Loucy (cell line): ENCODE measurements around the gene LNP1.

ENCODE experiments used
- EZH2phosphoT487 ChIP-seq: fragments of 200-600 bp; IDR thresholded peaks from 2 replicates; pipeline ENCODE4 v1.6.1; 2018; ENCODE audit warnings: antibody characterized with exemption, mild to moderate bottlenecking, moderate library complexity, borderline replicate concordance
- TF ChIP-seq, protein P1 (sequence below): fragments of 200-600 bp; sonication (generic); conservative IDR thresholded peaks from 2 replicates; pipeline ENCODE4 v1.5.1; 2014; ENCODE audit warnings: mild to moderate bottlenecking, antibody characterized with exemption, low read length

DNA sequence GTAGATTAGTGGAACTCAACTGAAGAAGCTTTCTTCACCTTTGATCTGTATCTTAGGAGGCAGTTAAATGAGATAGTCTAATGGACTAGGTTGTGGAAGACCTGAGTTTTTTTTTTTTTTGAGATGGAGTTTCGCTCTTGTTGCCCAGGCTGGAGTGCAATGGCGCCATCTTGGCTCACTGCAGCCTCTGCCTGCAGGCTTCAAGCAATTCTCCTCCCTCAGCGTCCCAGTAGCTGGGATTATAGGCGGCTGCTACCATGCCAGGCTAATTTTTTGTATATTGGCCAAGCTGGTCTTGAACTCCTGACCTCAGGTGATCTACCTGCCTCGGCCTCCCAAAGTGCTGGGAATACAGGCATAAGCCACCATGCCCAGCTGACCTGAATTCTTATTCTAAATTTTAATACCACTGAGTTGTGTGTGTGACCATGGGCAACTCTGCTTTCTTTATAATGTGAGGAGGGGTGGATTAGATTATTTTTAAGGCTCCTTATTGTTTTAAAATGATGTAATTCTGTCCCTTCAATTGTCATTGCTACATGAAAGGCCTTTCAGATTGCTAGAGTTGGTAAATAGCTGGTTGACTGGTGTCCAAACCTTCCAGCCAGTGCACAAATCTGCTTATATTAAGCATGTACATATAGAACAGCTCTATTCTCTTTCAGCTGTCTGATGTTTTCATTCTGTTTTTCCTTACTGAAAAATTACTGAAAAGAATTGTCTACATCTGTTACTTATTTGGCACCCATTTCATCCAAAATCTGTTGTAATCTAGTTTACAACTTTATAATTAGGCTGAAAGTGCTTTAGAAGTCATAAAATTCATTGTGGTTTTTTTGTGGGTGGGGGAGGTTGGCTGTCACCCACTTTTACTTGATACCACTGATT lies 2.3 kb downstream of the LNP1 start:
- TF ChIP-seq, protein P1, sequence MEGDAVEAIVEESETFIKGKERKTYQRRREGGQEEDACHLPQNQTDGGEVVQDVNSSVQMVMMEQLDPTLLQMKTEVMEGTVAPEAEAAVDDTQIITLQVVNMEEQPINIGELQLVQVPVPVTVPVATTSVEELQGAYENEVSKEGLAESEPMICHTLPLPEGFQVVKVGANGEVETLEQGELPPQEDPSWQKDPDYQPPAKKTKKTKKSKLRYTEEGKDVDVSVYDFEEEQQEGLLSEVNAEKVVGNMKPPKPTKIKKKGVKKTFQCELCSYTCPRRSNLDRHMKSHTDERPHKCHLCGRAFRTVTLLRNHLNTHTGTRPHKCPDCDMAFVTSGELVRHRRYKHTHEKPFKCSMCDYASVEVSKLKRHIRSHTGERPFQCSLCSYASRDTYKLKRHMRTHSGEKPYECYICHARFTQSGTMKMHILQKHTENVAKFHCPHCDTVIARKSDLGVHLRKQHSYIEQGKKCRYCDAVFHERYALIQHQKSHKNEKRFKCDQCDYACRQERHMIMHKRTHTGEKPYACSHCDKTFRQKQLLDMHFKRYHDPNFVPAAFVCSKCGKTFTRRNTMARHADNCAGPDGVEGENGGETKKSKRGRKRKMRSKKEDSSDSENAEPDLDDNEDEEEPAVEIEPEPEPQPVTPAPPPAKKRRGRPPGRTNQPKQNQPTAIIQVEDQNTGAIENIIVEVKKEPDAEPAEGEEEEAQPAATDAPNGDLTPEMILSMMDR, result peak; percentile 35
- no peak for TF ChIP-seq EZH2phosphoT487
